GM21825 (cell line): ENCODE data around the gene TEX261.
A peak's percentile ranks its signal among the peaks of the same experiment; 100 is the strongest.

Source experiments
- ATAC-seq: cut with Tn5 transposase; IDR thresholded peaks from one replicate; pipeline ENCODE4 v1.9.1; 2021; ENCODE audit warnings: mild to moderate bottlenecking, moderate library complexity; ENCODE audit not compliant: unreplicated experiment

Gene TEX261

DNA sequence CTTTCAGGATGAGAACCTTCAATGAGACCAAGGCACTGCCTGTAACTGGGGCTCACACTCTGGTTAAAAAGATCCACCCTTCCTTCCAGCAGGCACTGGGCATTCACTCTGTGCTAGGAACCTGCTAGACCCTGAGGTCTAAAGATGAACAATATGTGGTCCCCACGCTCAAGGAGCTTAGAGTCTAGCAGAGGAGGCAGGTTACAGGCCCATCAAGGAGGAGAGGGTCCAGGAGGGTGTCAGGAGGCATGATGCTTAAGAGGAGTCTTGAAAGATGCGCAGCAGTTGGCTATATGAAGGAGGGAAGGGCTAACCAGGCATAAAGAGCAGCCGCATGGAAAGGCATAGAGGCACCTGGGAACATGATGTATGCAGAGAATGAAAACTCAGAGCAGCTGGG, 11.7 kb downstream of the TEX261 start:
- no peak for ATAC-seq

DNA sequence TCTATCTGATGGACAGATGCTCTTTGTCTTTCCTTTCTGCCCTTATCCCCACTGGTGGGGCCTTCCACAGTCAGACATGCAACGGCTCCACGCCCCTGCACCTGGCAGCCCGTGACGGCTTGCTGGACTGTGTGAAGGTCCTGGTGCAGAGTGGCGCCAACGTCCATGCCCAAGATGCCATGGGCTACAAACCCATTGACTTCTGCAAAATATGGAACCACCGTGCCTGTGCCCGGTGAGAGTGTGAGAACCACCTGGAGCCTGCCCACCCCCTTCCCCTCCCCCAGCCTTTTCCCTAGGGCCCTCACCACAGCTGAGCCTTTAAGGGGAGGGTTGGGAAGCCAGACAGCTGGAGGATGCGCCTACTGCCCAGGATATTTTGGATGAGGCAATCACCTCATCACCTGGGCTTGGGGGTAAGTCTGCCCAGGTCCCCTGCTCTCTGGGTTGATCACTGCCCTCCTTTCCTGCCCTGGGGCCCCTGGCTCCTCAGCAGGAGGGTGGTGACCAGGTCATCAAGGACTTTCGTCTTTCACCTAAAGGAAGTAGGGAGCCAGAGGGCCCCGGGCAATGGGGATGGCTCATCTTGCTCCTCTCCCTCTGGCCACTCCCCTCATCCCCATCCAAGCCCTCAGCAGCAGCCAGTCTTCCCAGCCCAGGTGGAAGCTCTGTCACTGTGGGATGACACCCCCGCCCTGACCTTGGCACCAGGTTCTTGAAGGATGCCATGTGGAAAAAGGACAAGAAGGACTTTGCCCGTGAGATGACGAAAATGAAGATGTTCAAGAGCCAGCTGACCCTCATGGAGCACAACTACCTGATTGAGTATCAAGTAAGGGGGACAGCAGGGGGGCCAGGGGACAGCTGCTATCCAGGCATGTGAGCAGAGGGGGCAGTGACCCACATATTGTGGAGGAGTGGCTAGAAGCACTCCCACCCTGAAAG, 12.5 kb downstream of the TEX261 start:
- no peak for ATAC-seq

DNA sequence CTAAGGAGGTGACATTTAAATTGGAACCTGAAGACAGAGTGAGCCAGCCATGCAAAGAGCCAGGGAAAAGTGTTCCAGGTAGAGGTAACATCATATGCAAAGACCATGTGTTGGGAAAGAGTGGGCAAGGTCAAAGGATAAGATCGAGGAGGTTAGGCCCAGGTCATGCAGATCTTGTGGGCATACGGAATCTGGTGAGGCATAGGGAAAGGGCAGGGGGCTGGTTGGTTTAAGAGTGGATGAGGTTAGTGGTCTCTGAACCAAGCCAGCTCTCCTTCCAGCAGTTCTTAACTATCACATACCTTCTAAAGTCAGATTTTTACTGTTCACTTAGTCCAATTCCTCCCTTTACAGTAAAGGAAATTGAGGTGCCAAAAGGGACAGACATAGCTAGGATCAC, 13.3 kb downstream of the TEX261 start:
- ATAC-seq: no peak

- no peak for ATAC-seq
Observed at GRCh38 chr2:70979626-70980025, 15.0 kb downstream of the TEX261 start.

DNA sequence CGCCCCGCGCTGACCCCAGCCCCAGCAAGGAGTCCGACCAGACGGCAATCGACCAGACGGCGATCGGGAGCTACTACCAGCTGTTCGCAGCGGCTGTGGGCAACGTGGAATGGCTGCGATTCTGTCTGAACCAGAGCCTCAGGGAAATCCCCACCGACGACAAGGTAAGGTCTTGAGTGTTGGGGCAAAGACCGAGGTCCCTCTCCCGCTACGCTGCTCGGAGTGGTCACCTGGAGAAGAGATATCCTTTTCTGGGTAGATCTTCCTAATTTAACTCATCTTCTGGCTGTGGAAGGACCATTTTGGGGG, 15.5 kb downstream of the TEX261 start:
- ATAC-seq: no peak

DNA sequence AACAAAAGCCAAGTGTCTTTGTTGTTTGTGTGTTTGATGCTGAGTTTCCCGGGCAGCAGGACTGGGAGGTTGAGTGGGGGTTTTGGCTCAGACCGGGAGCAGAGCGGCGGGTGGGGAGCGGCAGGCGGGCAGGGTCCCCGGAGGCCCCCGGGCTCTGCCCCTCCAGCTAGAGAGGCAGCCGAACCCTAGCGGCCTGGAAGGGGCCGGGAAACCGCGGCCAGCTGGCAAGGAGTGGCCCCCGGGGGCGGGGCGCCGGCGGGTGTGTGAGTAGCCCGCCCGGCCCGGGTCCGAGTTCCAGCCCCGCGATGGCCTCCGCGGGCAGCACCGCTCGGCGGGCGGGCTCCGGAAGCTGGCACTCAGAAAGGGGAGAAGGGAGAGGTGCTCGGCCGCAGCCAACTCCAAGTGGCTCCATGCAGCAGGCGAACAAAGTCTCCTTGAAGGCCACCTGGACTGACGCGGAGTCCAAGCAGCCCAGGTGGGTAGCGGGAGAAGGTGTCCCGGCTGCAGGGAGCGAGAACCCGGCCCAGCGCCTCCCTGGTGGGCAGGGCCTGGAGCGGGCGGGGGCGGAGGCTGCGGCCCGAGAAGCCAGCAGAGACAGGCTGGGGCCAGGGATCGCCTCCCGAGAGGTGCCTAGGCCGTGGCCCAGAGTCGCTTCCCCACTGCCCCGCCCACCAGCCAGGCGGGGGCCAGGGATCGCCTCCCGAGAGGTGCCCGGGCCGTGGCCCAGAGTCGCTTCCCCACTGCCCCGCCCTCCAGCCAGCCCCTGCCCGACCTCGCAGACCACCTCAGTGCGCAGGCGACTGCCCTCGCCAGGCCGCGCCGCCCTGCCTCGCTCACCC, 16.1 kb downstream of the TEX261 start, which contains the start of gene ANKRD53:
ANKRD53 (plus strand) TSS at position 290 of the 839 bp plus-strand sequence; CDS start at position 306, 16 bp downstream.
- peak; percentile 41 for ATAC-seq

DNA sequence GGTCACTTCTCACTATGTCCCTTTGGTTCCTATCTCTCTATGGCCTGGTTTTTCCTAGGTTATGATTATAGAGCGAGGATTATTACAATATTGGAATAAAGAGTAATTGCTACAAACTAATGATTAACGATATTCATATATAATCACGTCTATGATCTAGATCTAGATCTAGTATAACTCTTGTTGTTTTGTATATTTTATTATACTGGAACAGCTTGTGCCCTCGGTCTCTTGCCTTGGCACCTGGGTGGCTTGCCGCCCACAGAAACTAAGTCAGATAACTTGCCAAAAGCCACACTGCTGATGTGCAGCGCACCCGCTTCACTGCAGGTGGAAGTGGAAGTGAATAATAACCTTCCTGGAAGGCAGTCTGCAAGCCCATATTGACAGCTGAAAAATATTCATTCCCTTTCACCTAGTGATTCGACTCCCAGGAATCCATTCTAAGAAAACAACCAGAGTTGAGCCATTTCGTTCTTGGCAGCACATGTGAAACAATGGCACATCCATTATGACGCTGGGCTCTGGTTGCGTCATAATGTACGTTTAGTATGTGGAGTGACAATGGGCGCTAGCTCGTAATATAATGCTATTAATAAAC, 17.0 kb downstream of the TEX261 start:
- no peak for ATAC-seq

- ATAC-seq: no peak
Observed at GRCh38 chr2:70975237-70975636, 19.4 kb downstream of the TEX261 start.

DNA sequence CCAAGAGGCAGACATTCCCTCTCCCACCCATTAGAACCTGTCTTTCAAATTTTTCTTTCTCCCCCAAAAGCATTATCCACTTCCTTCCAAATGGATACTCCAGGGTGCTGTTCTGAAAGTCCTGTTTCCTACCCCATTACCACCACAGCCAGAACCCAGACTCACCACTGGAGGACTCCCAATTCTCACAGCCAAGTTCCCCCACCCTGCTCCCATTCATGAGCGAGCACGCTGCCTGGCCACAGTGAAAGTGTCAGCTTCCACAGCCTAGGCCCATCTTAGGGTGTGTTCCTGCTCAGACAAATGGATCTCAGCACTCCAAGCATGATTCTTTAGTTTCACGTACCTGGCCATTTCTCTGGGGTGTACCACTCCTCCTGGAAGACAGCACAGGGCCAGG, 20.1 kb downstream of the TEX261 start:
- ATAC-seq: no peak

DNA sequence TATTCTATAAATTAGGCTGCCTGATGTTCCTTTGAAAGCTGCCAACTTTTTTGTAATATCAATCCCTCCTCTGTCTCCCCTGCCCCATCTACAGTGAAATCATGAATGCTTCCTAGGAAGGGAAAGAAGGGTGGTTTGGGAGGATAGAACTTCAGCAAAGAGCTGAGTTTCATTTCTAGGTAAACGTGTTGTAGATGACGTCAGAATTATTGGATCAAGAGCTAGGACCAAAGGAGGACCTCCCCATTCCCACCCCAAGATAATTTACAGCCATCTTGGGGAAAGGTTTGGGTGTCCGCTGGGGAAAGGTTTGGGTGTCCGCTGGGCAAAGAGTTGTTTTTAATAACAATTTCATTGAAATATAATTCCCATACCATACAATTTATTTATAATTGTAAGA, 27.5 kb downstream of the TEX261 start:
- no peak for ATAC-seq

- ATAC-seq: no peak
Observed at GRCh38 chr2:70966681-70967080, 28.0 kb downstream of the TEX261 start.

DNA sequence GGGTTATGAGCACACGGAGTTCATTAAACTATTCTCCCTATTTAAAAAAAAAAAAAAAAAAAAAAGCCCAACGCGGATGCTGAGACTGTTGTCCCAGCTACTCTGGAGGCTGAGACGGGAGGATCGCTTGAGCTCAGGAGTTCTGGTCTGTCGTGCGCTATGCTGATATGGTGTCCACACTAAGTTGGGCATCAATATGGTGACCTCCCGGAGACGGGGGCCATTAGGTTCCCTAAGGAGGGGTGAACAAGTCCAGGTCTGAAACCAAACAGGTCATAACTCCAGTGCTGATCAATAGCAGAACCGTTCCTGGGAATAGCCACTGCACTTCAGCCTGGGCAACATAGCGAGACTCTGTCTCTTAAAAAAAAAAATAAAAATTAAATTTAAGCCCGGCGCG, 29.2 kb downstream of the TEX261 start:
- no peak for ATAC-seq

- peak; percentile 82 for ATAC-seq
Observed at GRCh38 chr2:70964596-70965386, 29.9 kb downstream of the TEX261 start.

GRCh38 chr2:70964133-70964532, 30.5 kb downstream of the TEX261 start:
- no peak for ATAC-seq

- no peak for ATAC-seq
Observed at GRCh38 chr2:70962885-70963878, 31.5 kb downstream of the TEX261 start.

DNA sequence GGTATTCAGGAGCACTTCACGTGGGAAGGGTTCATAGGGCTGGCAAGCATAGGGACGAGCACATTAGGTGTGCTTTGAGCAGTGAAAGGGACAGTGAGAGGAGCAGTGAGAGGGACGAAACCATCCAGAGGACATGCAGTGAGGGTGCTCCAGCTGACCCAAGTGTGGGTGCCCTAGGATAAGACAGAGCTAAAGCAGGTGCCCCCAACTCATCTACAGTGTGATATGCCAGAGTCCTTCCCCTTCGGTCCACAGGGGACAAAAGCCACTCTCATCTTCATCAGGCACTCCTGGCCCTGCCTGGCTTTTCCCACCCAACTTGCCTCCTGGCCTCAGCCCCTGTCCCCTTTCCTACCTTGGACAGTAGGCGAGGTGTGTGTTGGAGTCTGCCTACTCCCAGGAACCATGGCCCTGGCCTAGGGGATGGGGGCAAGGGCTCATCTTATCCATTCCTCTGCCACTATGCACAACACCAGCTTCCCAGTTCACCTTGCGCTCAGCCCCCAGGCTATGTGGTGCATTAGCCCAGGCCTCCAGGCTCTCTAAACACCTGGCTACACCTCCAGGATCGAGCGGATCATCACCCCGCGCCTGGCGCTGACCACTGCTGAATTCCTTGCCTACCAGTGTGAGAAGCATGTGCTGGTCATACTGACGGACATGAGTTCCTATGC, 32.3 kb downstream of the TEX261 start:
- ATAC-seq: no peak

GRCh38 chr2:70961648-70961994, 33.1 kb downstream of the TEX261 start:
- no peak for ATAC-seq

DNA sequence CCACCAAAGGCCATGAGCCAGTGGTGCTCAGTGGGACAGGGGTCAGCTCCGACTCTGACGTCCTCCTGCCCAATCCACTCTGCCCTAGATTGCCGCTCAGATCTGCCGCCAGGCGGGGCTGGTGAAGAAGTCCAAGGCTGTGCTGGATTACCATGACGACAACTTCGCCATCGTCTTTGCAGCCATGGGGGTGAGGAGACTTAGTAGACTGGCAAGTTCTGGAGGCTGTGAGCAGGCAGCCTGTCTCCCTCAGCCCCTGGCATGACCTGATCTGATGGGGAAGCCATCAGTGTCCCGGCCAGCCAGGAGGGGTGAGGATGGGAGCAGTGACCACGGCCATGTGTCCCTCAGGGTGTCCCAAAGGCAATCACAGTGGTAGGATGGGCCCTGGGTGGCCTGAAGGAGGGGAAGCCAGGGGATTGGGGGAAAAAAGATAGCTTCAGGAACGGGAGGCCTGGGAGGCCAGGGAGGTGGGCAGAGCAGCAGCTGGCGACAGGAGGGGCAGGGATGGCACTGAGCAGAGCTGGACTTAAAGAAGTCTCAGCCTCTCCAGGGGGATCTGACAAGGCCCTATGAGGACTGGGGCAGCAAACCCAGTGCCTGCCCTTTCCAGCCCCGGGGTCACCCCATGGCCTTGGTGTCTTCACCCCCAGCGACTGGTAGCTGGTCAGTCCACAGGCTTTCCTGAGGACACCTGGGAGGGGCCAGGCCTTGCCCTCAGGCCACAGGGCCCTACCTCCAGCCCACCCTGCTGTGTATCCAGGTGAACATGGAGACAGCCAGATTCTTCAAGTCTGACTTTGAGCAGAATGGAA, 33.6 kb downstream of the TEX261 start:
- no peak for ATAC-seq
